ENCODE measurements around the gene CTNNA2. TPM values are rescaled to one million over a fixed set of nuclear protein-coding genes. Genes with fewer than 3 reads are reported as not detected.
A peak's percentile ranks its signal among the peaks of the same experiment; 100 is the strongest.

CTNNA2 gene
- total RNA-seq, 1 donor from 2014 or later, result 43.5 TPM

DNA sequence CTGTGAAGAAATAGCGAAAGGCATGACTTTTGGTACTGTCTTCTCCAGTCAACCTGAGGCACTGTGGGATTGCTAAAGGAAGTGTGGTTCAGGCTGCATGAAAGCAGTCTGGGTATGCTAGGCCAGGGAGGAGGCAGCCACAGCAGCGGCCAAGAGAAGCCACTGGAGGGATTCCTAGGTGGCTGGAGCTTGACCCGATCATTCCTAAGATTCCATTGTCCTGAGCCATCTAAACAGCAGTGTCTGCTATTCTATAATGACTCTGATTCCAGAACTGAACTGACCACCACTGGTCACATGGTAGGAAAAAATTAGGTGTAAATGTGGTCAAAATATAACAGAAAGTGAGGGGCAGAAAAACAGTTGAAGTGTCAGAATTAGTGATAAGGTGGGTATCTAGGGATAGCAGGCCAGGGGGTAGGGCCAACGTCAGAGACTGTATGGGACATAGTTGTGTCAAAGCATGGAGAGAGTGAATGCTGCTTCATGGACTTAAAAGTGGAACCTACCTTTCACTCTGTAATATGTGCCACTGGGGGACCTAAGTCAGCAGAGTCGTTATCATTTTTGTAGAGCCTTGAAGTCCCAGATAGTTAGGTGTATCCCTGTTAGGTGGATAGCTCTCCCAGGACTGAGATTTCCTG is 204.6 kb downstream of the CTNNA2 start:
- peaks cover 2% of the 10 kb centered on the region for H3K27me3 Mint-ChIP-seq (ENCODE audit: insufficient read depth, low read depth)
- H3K27ac Mint-ChIP-seq, result peak overlapping the region; percentile 84
- Histone ChIP-seq H3K27me3 (no peaks in the 10 kb centered on the region), H3K79me2 (ENCODE audit: low read depth) (no peaks in the 10 kb centered on the region), H4K20me1 (ENCODE audit: low read depth) (no peaks in the 10 kb centered on the region), H3K36me3 (no peaks in the 10 kb centered on the region), H3K27ac (no peak overlapping the region), H3K4me3 (no peak overlapping the region), H3F3A (ENCODE audit: low read depth) (no peaks in the 10 kb centered on the region), H3K9me3 (ENCODE audit: low read depth) (no peaks in the 10 kb centered on the region), H3K9ac (no peak overlapping the region), H3K4me1 (no peaks in the 10 kb centered on the region), H3K4me2 (no peak overlapping the region), H2AFZ (replicated peaks) (no peak overlapping the region)
- peak; percentile 10 for DNase-seq (ENCODE audit: low spot score)
- TF ChIP-seq EZH2phosphoT487 (IDR thresholded peaks at IDR 0.05) (no peak), EZH2 (IDR thresholded peaks at IDR 0.05) (no peak)
- TF ChIP-seq, protein P1, sequence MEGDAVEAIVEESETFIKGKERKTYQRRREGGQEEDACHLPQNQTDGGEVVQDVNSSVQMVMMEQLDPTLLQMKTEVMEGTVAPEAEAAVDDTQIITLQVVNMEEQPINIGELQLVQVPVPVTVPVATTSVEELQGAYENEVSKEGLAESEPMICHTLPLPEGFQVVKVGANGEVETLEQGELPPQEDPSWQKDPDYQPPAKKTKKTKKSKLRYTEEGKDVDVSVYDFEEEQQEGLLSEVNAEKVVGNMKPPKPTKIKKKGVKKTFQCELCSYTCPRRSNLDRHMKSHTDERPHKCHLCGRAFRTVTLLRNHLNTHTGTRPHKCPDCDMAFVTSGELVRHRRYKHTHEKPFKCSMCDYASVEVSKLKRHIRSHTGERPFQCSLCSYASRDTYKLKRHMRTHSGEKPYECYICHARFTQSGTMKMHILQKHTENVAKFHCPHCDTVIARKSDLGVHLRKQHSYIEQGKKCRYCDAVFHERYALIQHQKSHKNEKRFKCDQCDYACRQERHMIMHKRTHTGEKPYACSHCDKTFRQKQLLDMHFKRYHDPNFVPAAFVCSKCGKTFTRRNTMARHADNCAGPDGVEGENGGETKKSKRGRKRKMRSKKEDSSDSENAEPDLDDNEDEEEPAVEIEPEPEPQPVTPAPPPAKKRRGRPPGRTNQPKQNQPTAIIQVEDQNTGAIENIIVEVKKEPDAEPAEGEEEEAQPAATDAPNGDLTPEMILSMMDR (IDR thresholded peaks at IDR 0.05), result no peak
- peaks cover 11% of the 10 kb centered on the region for H3K4me1 Mint-ChIP-seq
- peaks cover 7% of the 10 kb centered on the region for H3K36me3 Mint-ChIP-seq
- H3K9me3 Mint-ChIP-seq, result peaks cover 9% of the 10 kb centered on the region
- H3K4me3 Mint-ChIP-seq, result no peak overlapping the region

DNA sequence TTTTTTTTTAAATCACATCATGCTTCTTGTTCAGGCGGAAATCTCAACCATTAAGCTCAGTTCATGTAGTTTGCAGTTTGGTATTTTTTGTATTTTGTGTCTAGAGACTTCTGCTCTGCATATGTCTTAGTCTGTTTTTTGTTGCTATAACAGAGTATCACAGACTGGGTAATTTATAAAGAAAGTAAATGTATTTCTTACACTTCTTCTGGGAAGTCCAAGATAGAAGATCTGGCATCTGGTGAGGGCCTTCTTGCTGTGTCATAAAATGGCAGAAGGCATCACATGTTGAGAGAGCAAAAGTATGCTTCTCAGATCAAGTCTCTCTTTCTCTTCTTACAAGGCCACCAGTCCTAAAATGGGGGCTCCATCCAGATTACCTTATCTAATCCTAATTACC is 208.2 kb downstream of the CTNNA2 start:
- no peaks in the 10 kb centered on the region for H3K79me2 ChIP-seq (ENCODE audit: low read depth)
- H3K27ac ChIP-seq, result no peak overlapping the region
- no peak overlapping the region for H3K4me2 ChIP-seq
- Mint-ChIP-seq H3K4me1 (peaks cover 9% of the 10 kb centered on the region), H3K9me3 (peaks cover 5% of the 10 kb centered on the region), H3K27me3 (ENCODE audit: insufficient read depth, low read depth) (no peaks in the 10 kb centered on the region), H3K4me3 (no peak overlapping the region), H3K36me3 (peaks cover 2% of the 10 kb centered on the region), H3K27ac (no peak overlapping the region)
- no peaks in the 10 kb centered on the region for H3K36me3 ChIP-seq
- no peak overlapping the region for H3K9ac ChIP-seq
- H3K9me3 ChIP-seq (ENCODE audit: low read depth), result no peaks in the 10 kb centered on the region
- H3K4me1 ChIP-seq, result no peaks in the 10 kb centered on the region
- TF ChIP-seq, protein P1 (IDR thresholded peaks at IDR 0.05), result no peak
- TF ChIP-seq EZH2 (IDR thresholded peaks at IDR 0.05) (no peak), EZH2phosphoT487 (IDR thresholded peaks at IDR 0.05) (no peak)
- no peaks in the 10 kb centered on the region for H3F3A ChIP-seq (ENCODE audit: low read depth)
- no peak overlapping the region for H2AFZ ChIP-seq (replicated peaks)
- no peaks in the 10 kb centered on the region for H4K20me1 ChIP-seq (ENCODE audit: low read depth)
- DNase-seq (ENCODE audit: low spot score), result no peak
- H3K4me3 ChIP-seq, result no peak overlapping the region
- no peaks in the 10 kb centered on the region for H3K27me3 ChIP-seq

DNA sequence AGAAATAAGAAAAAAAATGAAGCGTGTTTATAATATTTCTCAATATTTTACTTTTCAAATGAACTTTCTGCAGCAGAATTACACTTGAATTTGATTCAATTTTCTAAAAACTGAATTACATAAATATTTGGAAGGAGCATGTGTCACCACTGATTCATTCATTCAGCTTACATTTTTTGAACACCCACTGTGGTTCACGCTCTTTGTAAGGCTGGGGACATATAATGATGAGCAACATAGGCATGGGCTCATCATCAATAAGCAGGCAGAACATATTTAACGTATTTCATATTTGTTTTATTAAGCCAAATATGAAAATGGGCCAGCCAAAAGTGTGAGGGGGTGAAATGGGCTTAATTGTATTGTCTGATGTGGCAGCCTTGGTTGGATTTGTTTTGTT is 209.1 kb downstream of the CTNNA2 start:
- Histone ChIP-seq H3K4me3 (no peak overlapping the region), H3K79me2 (ENCODE audit: low read depth) (no peaks in the 10 kb centered on the region), H3K4me1 (no peaks in the 10 kb centered on the region), H3K27me3 (no peaks in the 10 kb centered on the region), H3K27ac (no peak overlapping the region), H3K9me3 (ENCODE audit: low read depth) (no peaks in the 10 kb centered on the region), H3K36me3 (no peaks in the 10 kb centered on the region), H4K20me1 (ENCODE audit: low read depth) (no peaks in the 10 kb centered on the region), H3F3A (ENCODE audit: low read depth) (no peaks in the 10 kb centered on the region), H3K4me2 (no peak overlapping the region), H2AFZ (replicated peaks) (no peak overlapping the region), H3K9ac (no peak overlapping the region)
- TF ChIP-seq EZH2 (IDR thresholded peaks at IDR 0.05) (no peak), EZH2phosphoT487 (IDR thresholded peaks at IDR 0.05) (no peak)
- TF ChIP-seq, protein P1 (IDR thresholded peaks at IDR 0.05), result no peak
- Mint-ChIP-seq H3K9me3 (peaks cover 5% of the 10 kb centered on the region), H3K27ac (no peak overlapping the region), H3K27me3 (ENCODE audit: insufficient read depth, low read depth) (no peaks in the 10 kb centered on the region), H3K36me3 (peaks cover 2% of the 10 kb centered on the region), H3K4me1 (peaks cover 5% of the 10 kb centered on the region), H3K4me3 (no peak overlapping the region)
- no peak for DNase-seq (ENCODE audit: low spot score)

Measured in neural progenitor cell (in vitro differentiated cells).